Stimulated activated naive B cell treated with anti-CD40 and anti-IgM and Interleukin-4, amounts not matched to agents 10 μg/mL and 1 μg/mL and 100 μg/mL, for 72 hours (primary cell): ENCODE data around the gene NSDHL.
"Not testable (repeated sequence)": the region's sequence is repeated elsewhere in the genome, so short reads cannot be mapped to it uniquely, and the experiment has no call there.

Source experiments
- ATAC-seq, 2 donors: fragments of 150-1000 bp; cut with Tn5 transposase; replicated peaks; 2 replicates each; pipeline ENCODE4 v1.10.0; 2021; ENCODE audit warnings: moderate library complexity in 1 of 2
- DNase-seq: peaks from one replicate; pipeline ENCODE4 v3.0.0; 2021
- H3K27ac Mint-ChIP-seq: one replicate; pipeline ENCODE4 v1.8.0; 2022; ENCODE audit warnings: mild to moderate bottlenecking, mixed read lengths
- H3K27me3 Mint-ChIP-seq, 2 donors: one replicate each; pipeline ENCODE4 v1.8.0; 2022; ENCODE audit warnings: mixed read lengths in 2 of 2
- H3K36me3 Mint-ChIP-seq, 2 donors: one replicate each; pipeline ENCODE4 v1.8.0; 2022; ENCODE audit warnings: mixed read lengths in 2 of 2, mild to moderate bottlenecking in 1 of 2
- H3K4me1 Mint-ChIP-seq, 2 donors: one replicate each; pipeline ENCODE4 v1.8.0; 2022; ENCODE audit warnings: mixed read lengths in 2 of 2, mild to moderate bottlenecking in 1 of 2
- H3K4me3 Mint-ChIP-seq, 2 donors: one replicate each; pipeline ENCODE4 v1.8.0; 2022; ENCODE audit warnings: mild to moderate bottlenecking in 2 of 2, mixed read lengths in 2 of 2, moderate library complexity in 1 of 2
- H3K9me3 Mint-ChIP-seq, 2 donors: one replicate each; pipeline ENCODE4 v1.8.0; 2022; ENCODE audit warnings: mixed read lengths in 2 of 2, mild to moderate bottlenecking in 1 of 2

NSDHL gene

DNA sequence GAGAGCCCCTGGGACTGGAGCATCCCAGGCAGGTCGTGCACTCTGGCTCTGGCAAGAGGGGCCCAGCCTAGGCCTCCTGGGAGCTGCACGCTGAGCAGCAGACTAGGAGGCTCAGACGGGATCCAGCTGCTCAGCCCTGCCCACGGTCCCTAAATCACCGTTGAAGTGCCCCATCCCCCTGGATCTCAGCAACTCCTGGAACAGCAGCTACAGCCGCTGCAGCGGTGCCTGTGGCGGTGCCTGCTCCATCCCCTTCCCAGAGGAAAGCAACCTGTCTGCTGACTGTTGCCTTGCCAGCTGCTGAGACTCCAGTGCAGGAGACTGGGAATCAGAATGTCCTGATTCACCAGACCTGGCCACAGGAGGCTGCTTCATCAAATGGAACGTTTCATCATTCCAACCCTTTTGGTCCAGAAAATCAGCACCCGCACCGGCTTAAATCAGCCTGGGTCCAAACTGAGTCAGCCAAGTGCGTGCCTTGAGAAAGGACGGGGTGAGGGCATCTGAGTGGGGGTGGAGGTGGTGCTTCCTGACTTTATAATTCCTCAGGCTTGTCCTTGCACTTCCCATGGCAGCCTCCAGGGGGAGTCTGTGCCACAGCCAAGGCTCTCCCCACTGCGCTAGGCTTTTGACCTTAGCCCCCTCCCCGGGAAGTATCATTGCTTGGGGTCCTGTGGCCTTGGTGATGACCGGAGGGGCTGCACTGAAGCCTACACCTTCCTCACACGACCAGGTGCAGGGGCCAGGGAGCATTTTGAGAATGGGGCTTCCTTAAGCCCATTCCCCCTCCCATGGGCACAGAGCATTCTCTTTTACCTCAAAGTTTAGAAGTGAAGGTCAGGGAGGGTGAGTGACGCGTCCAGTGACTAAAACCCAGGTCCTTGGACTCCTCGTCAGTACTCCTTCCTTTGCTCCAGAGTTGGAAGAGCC, 73.6 kb downstream of the NSDHL start:
- Mint-ChIP-seq H3K27ac (no peak overlapping the region), H3K4me1 (no peaks in the 10 kb centered on the region), H3K9me3 (no peaks in the 10 kb centered on the region), H3K27me3 (peaks cover 22 to 39% of the 10 kb centered on the region in 2 donors), H3K36me3 (no peaks in the 10 kb centered on the region), H3K4me3 (no peak overlapping the region)
- ATAC-seq: peak in 1 of 2 donors; percentile 71
- no peak for DNase-seq

DNA sequence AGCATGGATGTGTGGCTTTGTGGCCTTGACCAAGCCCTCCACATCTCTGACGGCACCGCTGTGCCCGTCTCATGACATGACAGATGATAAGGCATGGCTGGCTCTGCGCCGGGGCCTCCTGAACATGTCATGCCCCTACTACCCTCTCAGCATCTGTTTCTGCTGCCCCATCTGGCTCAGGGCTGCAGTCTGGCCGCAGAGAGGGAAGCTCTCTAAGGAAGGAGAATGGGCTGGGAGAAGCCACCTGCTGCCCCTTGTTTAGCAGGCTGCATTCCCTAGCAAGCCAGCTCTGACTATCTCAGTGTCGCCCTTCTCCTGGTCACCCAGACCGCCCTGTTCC, 74.2 kb downstream of the NSDHL start:
- DNase-seq (no peak), ATAC-seq (no peak)
- no peak overlapping the region for H3K27ac Mint-ChIP-seq
- no peaks in the 10 kb centered on the region for H3K9me3 Mint-ChIP-seq
- no peaks in the 10 kb centered on the region for H3K4me1 Mint-ChIP-seq
- H3K27me3 Mint-ChIP-seq: peaks cover 20 to 32% of the 10 kb centered on the region in 2 donors
- H3K36me3 Mint-ChIP-seq: no peaks in the 10 kb centered on the region
- H3K4me3 Mint-ChIP-seq: no peak overlapping the region

DNA sequence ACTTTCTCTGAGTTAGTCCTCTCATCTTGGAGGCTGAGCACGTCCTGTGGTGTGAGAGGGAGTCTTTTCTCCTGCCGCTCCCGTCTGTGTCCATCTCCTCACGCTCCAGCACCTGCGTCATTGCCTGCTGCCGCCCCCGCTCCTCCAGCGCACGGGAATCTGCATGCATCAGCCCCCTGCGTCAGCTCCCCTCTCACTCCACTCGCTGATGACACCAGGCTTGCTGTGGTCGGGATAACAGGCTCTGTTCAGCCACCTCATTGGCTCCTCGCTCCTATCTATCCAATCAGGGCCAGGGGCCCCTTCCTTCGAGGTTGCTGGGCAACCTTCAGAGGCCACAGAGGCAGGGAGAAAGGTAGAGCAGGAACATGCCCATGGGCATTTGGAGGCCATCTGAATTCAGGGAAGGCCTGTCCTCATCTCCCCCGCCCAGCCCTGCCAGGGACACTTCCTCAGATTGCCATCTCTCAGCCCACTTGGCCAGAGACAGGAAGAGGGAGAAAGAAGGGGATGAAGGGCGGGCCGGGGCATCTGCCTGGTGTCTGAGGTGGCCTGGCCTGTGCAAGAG, 76.3 kb downstream of the NSDHL start:
- H3K36me3 Mint-ChIP-seq: no peaks in the 10 kb centered on the region
- DNase-seq: no peak
- H3K27ac Mint-ChIP-seq: no peak overlapping the region
- no peak overlapping the region for H3K4me3 Mint-ChIP-seq
- peaks cover 15 to 19% of the 10 kb centered on the region in 2 donors for H3K27me3 Mint-ChIP-seq
- H3K4me1 Mint-ChIP-seq: no peaks in the 10 kb centered on the region
- no peaks in the 10 kb centered on the region for H3K9me3 Mint-ChIP-seq
- ATAC-seq: peak in 1 of 2 donors; percentile 62

DNA sequence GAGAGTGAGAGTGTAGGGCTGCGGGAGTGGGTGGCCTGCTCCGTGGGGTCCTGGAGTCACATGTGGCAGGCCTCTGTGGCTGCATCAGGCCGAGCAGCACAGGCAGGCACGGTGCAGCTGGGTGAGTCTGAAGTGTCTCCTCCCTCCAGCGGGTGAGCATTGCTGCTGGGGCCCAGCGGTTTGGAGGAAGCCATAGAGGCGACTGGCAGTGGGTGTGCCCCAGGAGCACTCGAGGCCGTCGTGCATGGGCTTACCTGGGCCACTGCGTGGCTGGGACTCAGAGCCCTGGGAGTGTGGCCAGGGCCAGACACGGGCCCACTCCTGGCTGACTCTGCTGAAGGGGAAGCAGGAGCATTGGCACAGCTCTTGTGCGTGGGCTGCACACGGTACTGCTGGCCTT, 77.6 kb downstream of the NSDHL start:
- no peaks in the 10 kb centered on the region for H3K36me3 Mint-ChIP-seq
- H3K27ac Mint-ChIP-seq: no peak overlapping the region
- H3K27me3 Mint-ChIP-seq: peaks cover 8 to 13% of the 10 kb centered on the region in 2 donors
- no peak overlapping the region for H3K4me3 Mint-ChIP-seq
- ATAC-seq (no peak), DNase-seq (no peak)
- no peaks in the 10 kb centered on the region for H3K9me3 Mint-ChIP-seq
- no peaks in the 10 kb centered on the region for H3K4me1 Mint-ChIP-seq

DNA sequence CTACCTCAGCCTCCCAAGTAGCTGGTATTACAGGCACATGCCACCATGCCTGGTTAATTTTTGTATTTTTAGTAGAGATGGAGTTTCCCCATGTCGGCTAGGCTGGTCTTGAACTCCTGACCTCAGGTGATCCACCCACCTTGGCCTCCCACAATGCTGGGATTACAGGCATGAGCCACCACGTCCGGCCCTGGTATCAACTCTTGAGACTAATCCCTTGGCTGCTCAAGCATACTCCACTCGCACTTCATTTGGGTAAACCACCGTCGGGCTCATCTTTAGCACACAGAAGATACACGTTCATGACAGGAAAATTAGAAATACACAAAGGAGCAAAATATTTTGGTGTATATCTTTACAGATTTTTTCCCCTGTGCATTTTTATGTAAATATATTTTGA, 79.2 kb downstream of the NSDHL start:
- peak in 1 of 2 donors; percentile 59 for ATAC-seq
- Mint-ChIP-seq H3K27me3 (peaks cover 13 to 20% of the 10 kb centered on the region in 2 donors), H3K27ac (peak overlapping the region; percentile 31)
- not testable (repeated sequence) for H3K4me1 Mint-ChIP-seq, H3K9me3 Mint-ChIP-seq, DNase-seq, H3K36me3 Mint-ChIP-seq, H3K4me3 Mint-ChIP-seq

DNA sequence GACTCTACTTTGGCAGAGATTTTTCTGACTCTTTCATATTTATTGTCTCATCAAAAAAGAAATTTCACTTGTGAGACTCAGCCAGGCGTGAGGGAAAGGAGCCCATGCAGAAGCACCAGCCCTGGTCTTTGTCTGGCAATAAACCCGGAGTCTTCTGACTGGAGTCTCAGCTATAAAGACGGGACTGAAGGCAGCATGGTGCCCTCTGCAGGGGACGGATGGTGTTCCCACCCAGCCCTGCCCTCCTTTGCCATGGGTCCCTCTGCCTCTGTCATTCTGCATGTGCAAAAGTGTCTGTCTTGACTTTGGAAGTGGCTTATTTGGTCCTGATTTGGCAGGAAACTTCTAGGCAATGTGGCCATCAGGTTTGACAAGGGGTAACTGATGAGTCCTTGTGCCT, 81.2 kb downstream of the NSDHL start:
- H3K4me1 Mint-ChIP-seq: peaks cover 0 to 2% of the 10 kb centered on the region in 2 donors
- DNase-seq (no peak), ATAC-seq (no peak)
- no peak overlapping the region for H3K27ac Mint-ChIP-seq
- no peaks in the 10 kb centered on the region for H3K9me3 Mint-ChIP-seq
- H3K36me3 Mint-ChIP-seq: no peaks in the 10 kb centered on the region
- H3K27me3 Mint-ChIP-seq: peaks cover 6 to 17% of the 10 kb centered on the region in 2 donors
- no peak overlapping the region for H3K4me3 Mint-ChIP-seq

DNA sequence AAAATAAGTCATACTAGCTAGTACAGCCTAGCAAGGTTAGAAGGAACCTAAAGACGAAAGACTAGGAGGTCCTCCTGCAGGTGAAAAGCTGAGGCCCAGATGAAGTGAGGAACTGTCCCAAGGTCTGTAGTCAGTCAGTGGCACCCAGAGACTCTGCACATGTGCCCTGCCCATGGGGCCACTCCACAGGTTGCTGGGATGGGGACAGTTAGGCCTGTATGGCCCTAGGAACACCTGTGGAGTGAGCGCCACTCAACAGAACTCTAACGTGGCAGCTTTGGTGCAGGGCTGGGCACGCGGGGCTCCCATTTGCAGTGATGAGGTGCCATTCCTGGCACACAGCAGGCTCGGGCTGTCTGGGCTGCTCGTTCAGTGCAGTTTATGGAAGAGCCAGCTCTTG, 81.8 kb downstream of the NSDHL start:
- Mint-ChIP-seq H3K4me1 (peaks cover 0 to 2% of the 10 kb centered on the region in 2 donors), H3K4me3 (no peak overlapping the region), H3K9me3 (no peaks in the 10 kb centered on the region), H3K27ac (no peak overlapping the region), H3K36me3 (no peaks in the 10 kb centered on the region), H3K27me3 (peaks cover 4 to 11% of the 10 kb centered on the region in 2 donors)
- ATAC-seq: no peak
- no peak for DNase-seq

DNA sequence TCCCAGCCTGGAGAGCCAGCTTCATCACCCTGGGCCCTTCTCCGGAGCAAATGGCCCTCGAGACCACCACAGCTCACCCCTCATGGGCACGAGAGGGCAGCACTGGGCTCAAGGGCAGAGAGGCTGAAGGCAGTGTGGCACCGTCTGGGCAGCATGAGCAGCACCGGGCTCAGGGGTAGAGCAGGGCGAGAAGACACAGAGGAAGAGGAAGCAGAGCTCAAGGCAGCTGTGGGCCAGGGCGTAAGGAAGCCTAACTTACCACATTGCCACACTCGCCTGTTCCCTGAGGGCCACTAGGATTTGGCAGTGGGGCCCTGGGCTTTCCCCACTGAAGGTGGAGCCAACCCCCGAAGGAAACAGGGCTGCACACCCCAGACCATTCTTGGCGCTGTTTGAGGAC, 82.5 kb downstream of the NSDHL start:
- peaks cover 4 to 7% of the 10 kb centered on the region in 2 donors for H3K27me3 Mint-ChIP-seq
- no peaks in the 10 kb centered on the region for H3K36me3 Mint-ChIP-seq
- no peak overlapping the region for H3K27ac Mint-ChIP-seq
- H3K4me3 Mint-ChIP-seq: no peak overlapping the region
- no peaks in the 10 kb centered on the region for H3K9me3 Mint-ChIP-seq
- ATAC-seq (no peak), DNase-seq (no peak)
- peaks cover 0 to 2% of the 10 kb centered on the region in 2 donors for H3K4me1 Mint-ChIP-seq

DNA sequence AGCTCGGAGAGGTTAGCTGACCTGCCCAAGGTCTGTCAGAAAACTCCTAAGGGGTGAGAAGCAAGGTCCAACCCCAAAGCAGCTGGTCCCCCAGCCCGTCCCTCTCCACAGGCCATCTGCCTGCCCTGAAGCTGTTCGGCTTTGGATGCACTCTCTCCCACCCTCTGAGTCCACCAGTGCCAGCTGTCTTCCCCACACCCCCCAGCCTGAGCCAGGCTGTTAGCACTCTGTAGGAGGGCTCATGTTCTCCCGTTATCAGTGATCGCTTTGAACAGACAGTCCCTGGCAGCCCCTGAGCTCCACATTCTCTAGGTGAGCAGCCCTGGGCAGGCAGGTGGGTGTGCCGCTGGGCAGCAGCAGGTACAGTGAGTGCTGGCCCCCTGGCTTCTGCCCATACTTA, 83.0 kb downstream of the NSDHL start:
- Mint-ChIP-seq H3K36me3 (no peaks in the 10 kb centered on the region), H3K27ac (no peak overlapping the region), H3K27me3 (peaks cover 4 to 7% of the 10 kb centered on the region in 2 donors), H3K4me1 (peaks cover 0 to 2% of the 10 kb centered on the region in 2 donors), H3K9me3 (no peaks in the 10 kb centered on the region), H3K4me3 (no peak overlapping the region)
- ATAC-seq (no peak), DNase-seq (no peak)

DNA sequence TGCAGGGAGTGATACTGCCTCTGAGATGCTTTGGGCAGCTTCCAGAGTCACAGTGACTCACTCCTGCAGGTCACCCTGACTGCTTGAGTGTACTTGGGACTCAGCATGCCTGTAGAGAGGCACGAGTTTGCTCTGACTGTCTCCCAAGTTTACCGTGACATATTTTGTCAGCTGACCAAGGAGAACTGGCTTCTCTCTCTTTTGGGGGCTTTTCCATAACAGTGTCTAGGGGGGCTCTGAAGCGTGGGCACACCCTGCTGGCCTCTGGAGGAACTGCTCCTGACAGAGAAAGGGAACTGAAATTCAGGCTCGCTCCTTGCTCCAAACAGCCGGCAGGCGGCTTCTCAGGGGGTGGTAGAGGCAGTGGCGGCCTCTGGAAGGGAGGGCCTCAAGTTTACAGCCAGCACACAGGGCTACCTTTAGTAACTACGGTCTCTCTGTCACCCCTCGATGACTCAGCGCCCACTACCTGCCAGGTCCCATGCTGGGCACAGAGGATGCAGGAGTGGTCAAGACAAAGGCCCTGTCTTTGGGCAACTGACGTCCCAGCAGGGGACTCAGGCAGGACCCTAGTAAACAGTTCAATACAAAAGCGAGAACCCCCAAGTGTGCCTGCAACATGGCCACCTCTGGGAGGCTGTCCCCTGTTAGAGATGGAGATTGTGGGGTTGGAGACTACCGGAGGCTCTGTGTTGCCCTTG, 84.8 kb downstream of the NSDHL start:
- peaks cover 4 to 7% of the 10 kb centered on the region in 2 donors for H3K27me3 Mint-ChIP-seq
- no peaks in the 10 kb centered on the region for H3K36me3 Mint-ChIP-seq
- DNase-seq (peak; percentile 20), ATAC-seq (peak; percentile 78 to 80)
- no peak overlapping the region for H3K4me3 Mint-ChIP-seq
- H3K9me3 Mint-ChIP-seq: no peaks in the 10 kb centered on the region
- no peak overlapping the region for H3K27ac Mint-ChIP-seq
- H3K4me1 Mint-ChIP-seq: peaks cover 0 to 2% of the 10 kb centered on the region in 2 donors

DNA sequence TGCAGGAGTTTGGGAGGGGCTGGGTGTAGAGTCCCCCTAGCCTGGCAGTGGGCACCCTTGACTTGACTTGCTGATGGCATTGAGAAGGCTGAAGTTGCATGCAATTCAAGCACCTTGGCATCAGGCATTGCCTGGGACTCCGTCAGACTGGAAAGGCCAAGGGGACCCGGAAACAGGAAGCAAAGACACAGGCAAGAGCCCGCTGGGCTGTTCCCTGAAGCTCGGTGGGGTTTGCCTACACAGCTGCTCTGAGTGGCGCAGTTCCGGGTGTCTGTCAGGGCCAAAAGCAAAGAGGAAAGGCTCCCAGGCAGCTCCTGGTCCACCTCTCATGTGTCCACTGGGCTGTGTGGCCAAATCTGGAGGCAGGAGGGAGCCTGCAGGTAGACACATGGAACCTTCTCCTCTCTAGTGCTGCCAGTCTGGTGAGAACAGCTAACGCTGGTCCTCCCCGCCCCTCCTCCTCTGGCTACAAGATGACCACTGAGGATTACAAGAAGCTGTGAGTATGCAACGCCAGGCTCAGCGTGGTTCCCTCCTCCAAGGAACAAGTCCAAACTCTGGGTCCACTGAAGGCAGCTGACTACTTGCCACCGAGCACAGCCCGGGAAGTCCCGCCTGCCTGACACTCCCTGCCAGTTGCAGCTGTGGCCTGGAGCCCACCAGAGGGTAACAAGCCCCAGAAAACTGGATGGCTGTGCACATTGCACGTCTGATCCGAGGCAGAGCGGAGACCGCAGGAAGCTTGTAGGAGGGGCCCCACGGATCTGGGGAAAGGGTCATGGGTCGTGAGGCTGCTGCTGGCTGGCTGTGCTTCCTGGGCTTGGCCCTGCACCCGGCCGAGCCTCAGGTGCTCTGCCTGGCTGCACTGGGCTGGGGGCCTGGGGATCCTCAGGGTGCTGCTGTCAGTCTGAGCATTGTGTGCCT, 87.1 kb downstream of the NSDHL start:
- no peak overlapping the region for H3K4me3 Mint-ChIP-seq

DNA sequence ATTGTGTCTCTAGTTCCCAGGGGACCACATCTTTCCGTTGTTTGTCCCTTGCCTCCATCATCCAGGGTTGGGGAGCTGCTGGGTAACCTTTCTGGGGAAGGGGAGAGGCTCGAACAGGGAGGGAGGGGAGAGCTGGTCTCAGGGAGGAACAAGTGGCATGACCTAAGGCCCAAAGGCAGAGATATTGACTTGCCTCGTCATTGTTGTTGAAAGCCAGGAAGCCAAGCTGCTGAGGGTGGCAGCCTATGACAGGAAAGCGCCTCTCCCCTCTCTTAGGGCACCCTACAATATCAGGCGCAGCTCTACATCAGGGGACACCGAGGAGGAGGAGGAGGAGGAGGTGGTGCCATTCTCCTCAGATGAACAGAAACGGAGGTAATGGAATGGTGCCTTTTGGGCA, 87.8 kb downstream of the NSDHL start:
- DNase-seq (no peak), ATAC-seq (no peak)
- no peaks in the 10 kb centered on the region for H3K9me3 Mint-ChIP-seq
- peaks cover 0 to 2% of the 10 kb centered on the region in 2 donors for H3K4me1 Mint-ChIP-seq
- H3K36me3 Mint-ChIP-seq: no peaks in the 10 kb centered on the region
- peaks cover 4 to 7% of the 10 kb centered on the region in 2 donors for H3K27me3 Mint-ChIP-seq
- no peak overlapping the region for H3K4me3 Mint-ChIP-seq
- H3K27ac Mint-ChIP-seq: no peak overlapping the region

More for the DNA sequence above, 87.1 kb downstream of the NSDHL start:
- Mint-ChIP-seq H3K9me3 (no peaks in the 10 kb centered on the region), H3K4me1 (peaks cover 0 to 2% of the 10 kb centered on the region in 2 donors), H3K27me3 (peaks cover 4 to 7% of the 10 kb centered on the region in 2 donors), H3K27ac (peak overlapping the region; percentile 14), H3K36me3 (no peaks in the 10 kb centered on the region)
- no peak for ATAC-seq
- no peak for DNase-seq
